Cardiac muscle cell (in vitro differentiated cells and primary cell): Measurements from ENCODE around the gene MBD4. TPM values are rescaled to one million over a fixed set of nuclear protein-coding genes. Genes with fewer than 3 reads are reported as not detected.
"Not testable (repeated sequence)": the region's sequence is repeated elsewhere in the genome, so short reads cannot be mapped to it uniquely, and the experiment has no call there.

Experiments
- DNase-seq, 2 donors: peaks; one replicate each; pipeline versions ENCODE4 v3.0.0 to v3.0.0-alpha.2; 2010 to 2017; ENCODE audit warnings: low read depth in 1 of 2, low spot score in 1 of 2
- H3K27ac ChIP-seq: fragments of 200-600 bp; sonication (generic); 2 replicates; pipeline ENCODE4 v1.5.1; 2016
- H3K27me3 ChIP-seq: fragments of 200-600 bp; sonication (generic); 2 replicates; pipeline ENCODE4 v1.6.0; 2016; ENCODE audit warnings: control low read depth
- H3K36me3 ChIP-seq: fragments of 200-600 bp; sonication (generic); 2 replicates; pipeline ENCODE4 v1.5.1; 2016; ENCODE audit warnings: control low read depth
- H3K4me1 ChIP-seq: fragments of 200-600 bp; sonication (generic); 2 replicates; pipeline ENCODE4 v1.8.1; 2017; ENCODE audit warnings: low read depth, mild to moderate bottlenecking, mixed run types
- H3K4me3 ChIP-seq: fragments of 200-600 bp; sonication (generic); 2 replicates; pipeline ENCODE4 v1.5.1; 2016; ENCODE audit warnings: mild to moderate bottlenecking
- H3K9me3 ChIP-seq: fragments of 200-600 bp; sonication (generic); 2 replicates; pipeline ENCODE4 v1.5.1; 2017; ENCODE audit warnings: low read depth, mild to moderate bottlenecking, control low read depth
- polyA plus RNA-seq: library from polyadenylated mRNA; unstranded; fragments of >200 nt; fragmentation: Nextera tagmentation; extraction: Ambion mirVana; gene quantifications from 2 replicates; pipeline ENCODE4 v1.2.1, GENCODE V29; 2016
- total RNA-seq: library from RNA; depleted of rRNA; stranded (reverse); fragments of >200 nt; gene quantifications from 2 replicates; pipeline ENCODE4 v1.2.3, GENCODE V29; 2016
- TF ChIP-seq, protein P1 (sequence below): IDR thresholded peaks from 2 replicates; pipeline ENCODE4 v1.5.1; 2012; ENCODE audit warnings: low read depth, mild to moderate bottlenecking, low read length

Gene MBD4
- total and polyA plus RNA-seq, 2 experiments from 2014 or later, result 30.0 to 39.8 TPM

GRCh38 chr3:129399145-129399894 lies 40.4 kb downstream of the MBD4 start:
- DNase-seq, result peak; percentile 92 to 98
- peak overlapping the region; percentile 83 for H3K27ac ChIP-seq
- peaks cover 7% of the 10 kb centered on the region for H3K4me1 ChIP-seq
- no peaks in the 10 kb centered on the region for H3K27me3 ChIP-seq
- H3K9me3 ChIP-seq, result no peaks in the 10 kb centered on the region
- no peaks in the 10 kb centered on the region for H3K36me3 ChIP-seq
- peak overlapping the region; percentile 85 for H3K4me3 ChIP-seq
- TF ChIP-seq, protein P1, sequence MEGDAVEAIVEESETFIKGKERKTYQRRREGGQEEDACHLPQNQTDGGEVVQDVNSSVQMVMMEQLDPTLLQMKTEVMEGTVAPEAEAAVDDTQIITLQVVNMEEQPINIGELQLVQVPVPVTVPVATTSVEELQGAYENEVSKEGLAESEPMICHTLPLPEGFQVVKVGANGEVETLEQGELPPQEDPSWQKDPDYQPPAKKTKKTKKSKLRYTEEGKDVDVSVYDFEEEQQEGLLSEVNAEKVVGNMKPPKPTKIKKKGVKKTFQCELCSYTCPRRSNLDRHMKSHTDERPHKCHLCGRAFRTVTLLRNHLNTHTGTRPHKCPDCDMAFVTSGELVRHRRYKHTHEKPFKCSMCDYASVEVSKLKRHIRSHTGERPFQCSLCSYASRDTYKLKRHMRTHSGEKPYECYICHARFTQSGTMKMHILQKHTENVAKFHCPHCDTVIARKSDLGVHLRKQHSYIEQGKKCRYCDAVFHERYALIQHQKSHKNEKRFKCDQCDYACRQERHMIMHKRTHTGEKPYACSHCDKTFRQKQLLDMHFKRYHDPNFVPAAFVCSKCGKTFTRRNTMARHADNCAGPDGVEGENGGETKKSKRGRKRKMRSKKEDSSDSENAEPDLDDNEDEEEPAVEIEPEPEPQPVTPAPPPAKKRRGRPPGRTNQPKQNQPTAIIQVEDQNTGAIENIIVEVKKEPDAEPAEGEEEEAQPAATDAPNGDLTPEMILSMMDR, result peak; percentile 78

GRCh38 chr3:129398803-129399144 lies 41.0 kb downstream of the MBD4 start:
- DNase-seq, result peak; percentile 32 to 37
- H3K27me3 ChIP-seq, result no peaks in the 10 kb centered on the region
- no peaks in the 10 kb centered on the region for H3K36me3 ChIP-seq
- H3K4me1 ChIP-seq, result peaks cover 7% of the 10 kb centered on the region
- TF ChIP-seq, protein P1, result no peak
- H3K27ac ChIP-seq, result no peak overlapping the region
- peak overlapping the region; percentile 85 for H3K4me3 ChIP-seq
- H3K9me3 ChIP-seq, result no peaks in the 10 kb centered on the region

- not testable (repeated sequence) for H3K4me3 ChIP-seq, H3K4me1 ChIP-seq, H3K27ac ChIP-seq, H3K27me3 ChIP-seq, H3K9me3 ChIP-seq, DNase-seq
- H3K36me3 ChIP-seq, result peaks cover 14% of the 10 kb centered on the region
These were observed 45.8 kb downstream of the MBD4 start for GRCh38 chr3:129393760-129394564.

DNA sequence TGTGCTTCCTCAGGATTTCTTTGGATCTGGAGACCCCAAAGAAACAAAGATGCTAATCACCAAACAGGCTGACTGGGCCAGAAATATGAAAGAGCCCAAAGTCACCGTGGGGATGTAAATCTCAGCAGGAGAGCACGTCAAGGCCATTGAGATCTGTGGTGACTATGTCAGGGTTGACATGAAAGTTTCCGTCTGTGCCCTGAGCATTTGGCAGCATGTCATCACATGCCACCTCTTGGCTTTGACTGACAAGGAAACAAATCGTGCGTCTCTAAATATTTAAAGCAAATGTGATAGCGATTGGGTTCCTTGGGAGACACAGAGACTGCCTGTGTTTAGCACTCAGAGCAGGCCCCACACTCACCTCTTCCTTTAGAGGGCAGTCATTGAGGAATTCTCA lies 46.5 kb downstream of the MBD4 start:
- Histone ChIP-seq H3K4me1 (peaks cover 3% of the 10 kb centered on the region), H3K4me3 (no peak overlapping the region), H3K9me3 (no peaks in the 10 kb centered on the region), H3K36me3 (peaks cover 14% of the 10 kb centered on the region), H3K27me3 (no peaks in the 10 kb centered on the region), H3K27ac (no peak overlapping the region)
- TF ChIP-seq, protein P1, result no peak
- DNase-seq, result no peak

- H3K36me3 ChIP-seq, result peaks cover 17% of the 10 kb centered on the region
- H3K4me3 ChIP-seq, H3K4me1 ChIP-seq, H3K27ac ChIP-seq, H3K9me3 ChIP-seq, DNase-seq, H3K27me3 ChIP-seq: not testable (repeated sequence)
These were observed 47.5 kb downstream of the MBD4 start for GRCh38 chr3:129392106-129392887.

- H3K27ac ChIP-seq, DNase-seq, H3K4me3 ChIP-seq, H3K9me3 ChIP-seq, H3K27me3 ChIP-seq, H3K4me1 ChIP-seq: not testable (repeated sequence)
- peaks cover 19% of the 10 kb centered on the region for H3K36me3 ChIP-seq
These were observed 48.2 kb downstream of the MBD4 start for GRCh38 chr3:129391583-129391982.
